Measurements from ENCODE around the gene WRAP53.

Gene WRAP53

DNA sequence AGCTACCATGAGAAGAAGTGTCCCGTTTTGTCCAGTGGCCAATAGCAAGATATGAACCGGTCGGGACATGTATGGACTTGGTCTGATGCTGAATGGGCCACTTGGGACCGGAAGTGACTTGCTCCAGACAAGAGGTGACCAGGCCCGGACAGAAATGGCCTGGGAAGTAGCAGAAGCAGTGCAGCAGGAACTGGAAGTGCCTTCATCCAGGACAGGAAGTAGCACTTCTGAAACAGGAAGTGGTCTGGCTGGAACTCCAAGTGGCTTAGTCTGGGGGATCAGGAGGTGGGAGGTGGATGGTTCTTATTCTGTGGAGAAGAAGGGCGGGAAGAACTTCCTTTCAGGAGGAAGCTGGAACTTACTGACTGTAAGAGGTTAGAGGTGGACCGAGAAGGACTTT, 22.0 kb downstream of the WRAP53 start:
- DNase-seq = no peak

DNA sequence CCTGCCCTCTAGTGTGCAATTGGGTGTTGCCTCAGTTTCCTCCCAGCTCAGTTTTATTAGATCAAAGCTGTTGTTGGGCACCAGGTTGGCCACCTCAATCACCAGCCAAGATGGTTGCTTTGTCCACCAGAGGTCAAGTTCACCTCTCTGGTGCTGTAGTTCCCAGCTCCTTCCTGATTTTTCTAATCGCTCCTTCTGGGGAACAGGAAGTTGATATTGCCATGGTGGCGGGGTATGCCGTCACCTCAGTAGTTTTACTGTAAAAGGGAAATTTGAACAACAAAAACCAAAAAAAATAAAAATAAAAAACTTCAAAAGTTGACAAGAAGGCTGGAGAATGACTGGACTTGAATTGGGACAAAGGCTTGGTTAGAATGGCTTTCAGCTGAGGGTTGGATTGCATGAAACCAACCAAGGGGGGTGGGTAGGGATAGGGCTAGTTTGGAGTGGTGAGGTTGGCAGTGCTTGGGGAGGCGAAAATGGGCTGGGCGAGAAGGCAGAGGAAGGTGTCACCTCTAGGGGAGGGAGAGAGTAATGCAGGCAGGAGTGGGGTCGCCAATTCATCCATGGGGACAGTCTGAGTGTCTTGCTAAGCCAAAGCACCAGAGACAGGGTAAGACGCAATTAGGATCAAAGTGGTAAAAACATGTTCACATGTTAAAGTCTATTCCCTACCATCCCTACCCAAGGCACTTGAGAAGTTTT, 22.9 kb downstream of the WRAP53 start:
- DNase-seq = peak in 1 of 3 experiments; percentile 9

DNA sequence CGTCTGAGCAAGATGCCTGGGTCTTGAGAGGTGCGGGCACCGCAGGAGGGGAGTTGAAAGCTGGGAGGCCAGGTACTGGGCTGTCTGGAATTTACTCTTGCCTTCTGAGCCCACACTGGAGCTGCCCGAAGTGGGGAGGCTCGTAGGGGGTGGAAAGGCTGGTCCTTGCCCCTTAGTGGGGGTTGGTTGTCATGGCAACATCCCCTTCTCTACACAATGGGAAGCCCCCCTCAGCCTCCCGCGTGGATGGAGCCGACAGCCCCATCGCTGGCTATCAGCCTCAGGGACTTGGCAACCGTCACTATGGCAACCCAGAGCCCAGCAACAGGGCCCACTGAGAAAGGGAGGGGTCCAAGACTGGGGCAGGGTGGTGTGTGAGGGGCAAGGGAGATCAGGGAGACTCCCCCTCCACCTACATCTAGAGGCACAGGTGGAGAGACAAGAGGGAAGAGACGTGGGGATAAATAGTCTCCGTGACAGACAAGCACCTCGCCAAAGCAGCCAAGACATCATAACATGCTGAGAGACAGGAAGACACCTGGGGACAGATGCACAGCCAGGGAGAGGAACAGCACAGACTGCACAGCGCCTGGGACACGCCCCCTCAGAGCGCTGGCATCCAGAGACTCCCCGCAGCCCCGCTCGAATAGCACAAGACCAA, 24.0 kb downstream of the WRAP53 start:
- DNase-seq = peak in 2 of 3 experiments; percentile 67 to 79

DNA sequence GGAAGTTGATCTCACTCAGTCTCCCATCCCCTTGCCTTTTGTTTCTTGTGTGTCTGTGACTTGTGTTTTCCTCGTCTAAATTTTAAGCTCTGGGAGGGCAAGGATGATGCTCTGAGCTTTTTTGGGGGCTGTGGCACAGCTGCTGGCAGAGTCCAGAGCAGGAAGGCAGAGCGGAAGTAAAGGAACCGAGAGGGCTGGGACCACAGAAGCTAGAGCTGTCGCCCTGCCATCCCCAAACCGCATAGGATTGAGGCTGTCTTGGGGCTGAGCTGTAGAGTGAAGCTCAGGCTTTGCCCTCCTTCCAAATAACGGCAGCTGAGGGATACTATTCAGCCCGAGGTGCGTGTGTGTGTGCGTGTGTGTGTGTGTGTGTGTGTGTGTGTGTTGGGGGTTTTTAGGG, 25.5 kb downstream of the WRAP53 start:
- no peak for DNase-seq

DNA sequence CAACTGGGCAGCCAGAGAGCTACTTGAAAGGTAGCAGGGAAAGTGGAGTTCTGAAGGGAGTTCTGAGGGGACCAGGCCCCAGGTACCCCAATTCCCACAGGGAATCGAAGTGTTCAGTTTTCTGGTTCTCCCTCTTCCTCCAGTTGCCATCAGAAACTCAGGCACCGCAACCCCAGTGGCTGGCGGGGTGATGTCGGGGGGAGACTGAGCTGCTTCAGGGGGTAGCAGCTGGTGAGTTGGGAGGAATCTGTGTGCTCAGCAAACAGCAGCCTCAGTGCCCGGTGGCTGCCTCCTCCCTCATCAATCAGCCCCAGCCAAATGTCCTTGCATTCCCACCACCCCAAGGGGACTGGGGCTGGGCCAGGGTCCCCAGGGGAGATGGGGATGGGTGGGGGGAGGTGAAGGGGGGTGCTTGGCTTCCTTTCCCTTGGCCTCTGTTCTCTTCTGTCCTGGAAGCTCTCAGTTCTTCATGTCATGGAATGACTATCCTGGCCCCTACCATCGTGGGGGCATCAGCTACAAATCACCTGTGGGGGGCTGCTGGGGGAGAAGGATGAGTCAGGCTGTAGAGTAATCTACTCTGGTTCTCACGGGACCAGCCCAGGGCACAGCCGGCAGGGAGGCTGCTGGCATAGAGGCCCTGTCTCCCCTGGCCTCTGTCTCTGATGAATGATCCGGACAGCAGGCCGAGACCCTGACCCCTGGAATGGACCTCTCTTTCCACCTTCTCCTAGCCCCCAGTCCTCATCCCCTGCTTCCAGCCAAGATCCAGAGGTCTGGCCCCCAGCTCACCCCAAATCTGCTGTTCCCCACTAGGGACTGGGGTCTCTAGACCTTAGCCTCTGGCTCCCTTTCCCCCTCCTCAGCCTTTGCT, 26.7 kb downstream of the WRAP53 start:
- no peak for DNase-seq

DNA sequence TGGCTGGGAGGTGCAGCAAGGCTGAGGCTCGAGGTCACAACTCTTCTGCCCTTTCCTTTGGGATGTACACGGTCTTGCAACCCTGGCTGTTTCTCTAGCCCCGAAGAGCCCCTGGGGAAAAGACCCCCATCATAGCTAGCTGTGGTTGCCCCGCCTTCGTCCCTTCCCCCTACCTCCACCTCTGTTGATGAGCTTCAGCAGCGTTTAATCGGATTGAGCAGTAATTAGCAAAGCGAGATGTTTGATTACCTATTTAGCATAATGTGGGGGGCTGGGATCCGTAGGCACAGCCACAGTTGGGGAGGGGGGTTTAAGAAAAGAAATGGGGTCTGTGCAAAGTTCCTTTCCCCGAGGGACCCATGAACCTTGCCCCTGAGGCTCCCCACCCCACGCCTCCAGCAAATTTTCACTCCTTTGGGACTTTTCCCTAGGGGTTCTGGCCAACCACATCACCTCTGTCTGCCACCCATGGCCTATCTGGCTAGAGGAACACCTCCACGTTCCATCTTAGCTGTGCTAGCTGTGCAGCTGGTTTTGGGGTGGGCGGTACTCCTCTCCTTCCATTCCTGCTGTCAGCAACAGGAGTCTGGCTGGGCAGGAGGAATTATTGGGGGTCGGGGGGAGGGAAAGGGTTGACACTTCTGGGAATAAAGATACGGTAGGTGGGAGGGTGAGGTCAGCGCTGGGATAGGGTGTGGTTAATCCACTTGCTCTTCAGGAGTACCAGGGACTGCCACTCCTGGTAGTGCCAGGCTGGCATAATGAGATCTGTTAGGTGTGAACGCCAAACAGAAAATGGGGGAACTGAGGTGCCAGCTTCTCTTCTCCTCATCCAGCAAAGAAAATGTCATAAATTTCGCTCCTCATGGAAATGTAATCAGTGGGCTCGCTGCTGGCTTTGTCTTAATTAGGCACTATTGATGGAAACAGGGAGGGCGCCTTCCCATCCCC, 27.9 kb downstream of the WRAP53 start:
- DNase-seq = peak in 1 of 3 experiments; percentile 53

DNA sequence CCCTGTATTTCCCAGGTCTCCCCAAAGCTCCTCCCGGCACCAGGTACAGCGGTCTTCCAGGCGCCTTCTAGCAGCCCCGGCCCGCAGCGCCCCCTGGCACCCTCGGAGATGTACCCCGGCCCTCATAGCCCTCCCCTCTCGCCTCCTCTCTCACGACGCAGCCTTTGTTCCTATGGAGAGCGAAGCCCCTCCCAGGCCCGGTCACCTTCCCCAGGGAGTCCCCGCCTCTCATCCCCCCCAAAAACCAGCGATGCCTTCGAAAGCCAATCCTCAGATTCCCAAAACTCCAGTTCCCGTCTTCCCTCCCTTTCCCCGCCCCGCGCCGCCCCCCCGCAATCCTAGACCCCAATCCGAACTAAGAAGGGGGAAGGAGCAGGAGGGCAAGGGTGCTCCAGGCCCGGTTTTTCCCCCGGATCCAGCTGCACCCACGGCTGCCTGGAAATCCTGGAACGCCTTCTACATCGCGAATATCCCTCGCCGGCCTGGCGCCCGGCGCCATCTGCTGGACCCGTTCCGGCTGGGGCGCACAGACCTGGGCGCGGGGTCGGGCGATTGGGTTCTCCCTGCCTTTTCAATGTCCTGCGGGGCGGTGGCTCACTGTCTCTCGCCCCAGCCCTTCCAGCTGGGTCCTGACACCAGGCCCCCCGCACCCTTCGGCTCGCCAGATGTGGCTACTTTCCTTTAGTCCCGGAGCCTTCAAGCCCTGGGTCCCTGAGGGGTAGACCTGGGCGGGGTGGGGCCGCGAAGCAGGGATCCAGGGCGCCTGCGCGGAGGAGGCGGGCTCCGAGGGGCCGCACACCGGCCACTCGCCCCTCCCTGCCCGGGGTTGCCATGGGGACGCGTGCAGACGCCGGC, 28.9 kb downstream of the WRAP53 start, which contains the start of gene DNAH2:
Gene DNAH2, plus strand, starts transcription at position 844 of the 855 bp plus-strand sequence. CDS start 1,991 bp downstream, outside the sequence.
- DNase-seq = peak; percentile 71 to 95 (median 92)

DNA sequence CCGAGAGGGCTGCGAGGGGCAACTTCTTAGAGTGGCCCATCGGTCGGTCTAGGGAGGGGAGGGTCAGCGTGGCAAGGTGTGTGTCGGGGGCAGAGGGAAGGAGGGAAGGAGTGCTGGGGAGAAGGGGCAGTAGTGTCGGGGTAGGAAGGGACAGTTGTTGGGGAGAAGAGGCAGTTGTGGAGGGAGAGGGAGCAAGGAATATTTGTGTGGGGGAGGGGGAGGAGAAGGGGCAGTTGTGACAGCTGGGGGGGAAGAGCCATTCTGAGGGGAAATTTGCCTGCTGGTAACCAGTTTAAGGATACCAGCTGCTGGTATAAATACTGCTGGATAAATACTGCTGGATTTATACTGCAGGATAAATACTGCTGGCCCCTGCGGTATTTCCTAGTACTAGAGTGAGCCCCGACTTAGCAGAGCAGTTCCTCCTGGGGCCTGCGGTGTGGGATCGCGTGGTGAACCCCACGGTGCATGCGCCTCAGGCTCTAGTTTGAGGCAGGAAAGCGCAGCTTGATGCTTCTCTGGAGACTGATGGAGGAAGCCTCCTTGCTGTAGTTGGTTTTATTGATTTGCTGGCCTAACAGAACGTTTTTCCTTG, 29.6 kb downstream of the WRAP53 start:
- peak in 2 of 3 experiments; percentile 48 to 58 for DNase-seq

DNA sequence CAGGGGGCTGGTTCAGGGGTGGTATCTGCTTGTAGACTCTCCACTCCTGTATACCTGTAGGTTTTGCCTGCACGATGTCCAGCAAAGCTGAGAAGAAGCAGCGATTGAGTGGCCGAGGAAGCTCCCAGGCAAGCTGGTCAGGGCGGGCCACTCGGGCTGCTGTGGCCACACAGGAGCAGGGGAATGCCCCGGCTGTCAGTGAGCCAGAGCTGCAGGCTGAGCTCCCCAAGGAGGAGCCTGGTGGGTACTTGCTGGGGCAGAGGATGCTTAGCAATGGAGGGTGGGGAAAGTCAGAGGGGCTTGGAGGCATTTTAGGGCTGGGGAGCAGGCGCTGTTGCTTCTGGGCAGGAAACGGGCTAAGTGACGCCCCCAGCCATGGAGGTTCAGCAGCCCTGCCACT, 31.4 kb downstream of the WRAP53 start:
- DNase-seq = no peak

DNA sequence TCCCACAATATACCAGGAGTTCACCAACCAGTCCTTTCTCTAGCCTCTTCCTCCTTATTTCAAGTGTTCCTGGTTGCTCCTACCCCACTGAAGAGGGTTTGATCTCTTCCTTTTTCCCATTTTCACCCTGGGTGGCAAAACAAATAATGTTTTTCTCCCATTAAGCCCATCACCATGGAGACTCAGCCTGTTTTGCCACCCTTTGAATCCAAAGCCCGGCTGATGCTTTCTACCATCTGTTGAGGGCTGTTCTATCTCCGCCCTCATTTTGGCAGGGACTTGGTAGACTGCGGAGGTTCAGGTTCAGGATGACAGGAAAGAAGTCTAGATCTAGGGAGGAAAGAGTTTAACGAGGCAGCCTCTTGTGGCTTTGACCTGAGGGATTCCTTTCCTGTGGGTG, 31.8 kb downstream of the WRAP53 start:
- DNase-seq = peak in 2 of 3 experiments; percentile 23 to 65

DNA sequence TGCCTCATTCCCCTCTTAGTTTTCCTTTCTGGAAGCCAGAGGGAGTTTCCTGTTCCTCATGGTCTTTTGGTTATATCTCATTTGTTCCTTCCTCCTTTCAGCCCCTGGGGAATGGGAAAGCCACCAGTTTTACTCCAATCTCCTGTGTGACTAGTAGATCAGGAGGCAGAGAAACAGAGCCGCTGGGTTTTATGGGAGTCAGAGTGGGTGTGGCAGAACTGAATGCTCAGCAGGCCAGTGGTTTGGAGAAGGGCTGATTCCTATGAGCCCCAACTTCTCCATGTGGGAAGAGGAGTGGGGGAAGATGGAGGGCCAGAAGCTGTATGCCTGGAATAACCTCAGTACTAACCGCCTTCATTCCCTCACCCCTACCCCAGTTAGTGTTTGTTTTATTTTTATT, 33.3 kb downstream of the WRAP53 start:
- no peak for DNase-seq

DNA sequence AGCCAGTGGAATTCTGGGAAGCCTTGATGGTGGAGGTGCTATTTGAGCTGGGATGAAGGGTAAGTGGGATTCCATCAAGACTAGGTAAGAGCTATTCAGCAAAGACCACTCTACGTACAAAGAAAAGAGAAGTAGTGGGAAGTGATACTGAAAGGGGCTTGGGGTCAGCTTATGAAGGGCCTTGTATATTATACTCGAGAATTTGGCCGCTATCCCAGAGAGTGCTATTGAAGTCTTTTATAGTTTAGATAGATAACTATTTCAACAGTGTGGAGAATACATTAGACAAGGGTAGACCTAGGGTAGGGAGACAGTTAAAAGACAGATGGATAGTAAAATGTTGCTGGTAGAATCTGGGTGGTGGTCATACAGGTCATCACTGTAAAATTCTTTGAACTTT, 39.6 kb downstream of the WRAP53 start:
- no peak for DNase-seq

DNA sequence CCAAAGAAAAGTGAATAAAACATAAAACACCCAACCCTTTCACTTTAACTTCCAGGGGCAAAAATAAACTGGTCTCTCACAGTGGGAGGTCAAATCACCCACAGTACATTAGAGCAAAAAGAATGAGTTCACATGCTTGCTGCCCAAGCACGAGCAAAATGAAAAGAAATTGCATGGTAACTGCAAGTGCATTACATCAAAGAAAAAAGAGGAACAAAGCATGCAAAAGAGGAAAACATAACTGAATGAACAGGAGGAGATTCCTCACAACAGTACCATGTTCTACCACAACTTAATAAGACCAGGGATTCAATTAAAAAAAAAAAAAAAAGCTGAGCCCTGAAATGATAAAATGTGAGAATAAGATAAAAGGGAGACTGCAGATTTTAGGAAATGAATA, 41.5 kb downstream of the WRAP53 start:
- DNase-seq = peak in 1 of 3 experiments; percentile 8

DNA sequence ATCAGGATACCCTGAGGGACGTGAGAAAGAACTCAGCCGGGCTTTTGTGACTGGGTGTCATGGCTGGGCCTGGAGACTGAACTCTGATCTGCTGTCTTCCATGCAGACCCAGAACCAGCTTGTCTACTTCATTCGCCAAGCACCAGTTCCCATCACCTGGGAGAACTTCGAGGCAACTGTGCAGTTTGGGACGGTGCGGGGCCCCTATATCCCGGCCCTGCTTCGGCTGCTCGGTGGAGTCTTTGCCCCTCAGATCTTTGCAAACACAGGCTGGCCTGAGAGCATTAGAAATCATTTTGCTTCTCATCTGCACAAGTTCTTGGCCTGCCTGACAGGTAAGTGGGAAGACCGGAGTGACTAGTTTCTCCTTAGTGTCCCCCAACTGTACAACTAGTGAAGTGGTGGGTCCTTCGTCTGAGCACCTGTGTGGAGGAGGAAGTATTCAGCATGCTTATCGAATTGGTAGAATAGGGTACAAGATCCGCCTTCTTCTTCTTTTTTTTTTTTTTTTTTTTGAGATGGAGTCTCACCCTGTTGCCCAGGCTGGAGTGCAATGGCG, 44.8 kb downstream of the WRAP53 start:
- no peak for DNase-seq

DNA sequence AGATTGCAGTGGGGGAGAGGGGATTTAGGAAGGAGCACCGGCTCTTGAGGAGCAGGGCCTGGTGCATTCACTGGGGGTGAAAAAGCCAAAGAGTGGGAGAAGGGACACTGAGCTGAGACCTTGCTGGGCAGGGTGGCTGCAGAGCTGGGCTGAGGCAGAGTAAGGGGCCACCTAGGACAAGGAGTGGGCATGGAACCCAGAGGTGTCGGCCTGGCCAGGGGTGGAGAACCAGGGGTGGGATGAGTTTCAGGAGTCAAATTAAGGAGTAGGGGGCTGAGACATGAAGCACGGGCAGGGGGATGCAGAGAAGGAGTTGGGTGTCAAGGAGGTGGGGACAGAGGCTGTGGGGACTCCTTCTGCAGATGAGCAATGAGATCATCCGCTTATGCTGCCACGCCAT, 49.3 kb downstream of the WRAP53 start:
- DNase-seq = no peak

DNA sequence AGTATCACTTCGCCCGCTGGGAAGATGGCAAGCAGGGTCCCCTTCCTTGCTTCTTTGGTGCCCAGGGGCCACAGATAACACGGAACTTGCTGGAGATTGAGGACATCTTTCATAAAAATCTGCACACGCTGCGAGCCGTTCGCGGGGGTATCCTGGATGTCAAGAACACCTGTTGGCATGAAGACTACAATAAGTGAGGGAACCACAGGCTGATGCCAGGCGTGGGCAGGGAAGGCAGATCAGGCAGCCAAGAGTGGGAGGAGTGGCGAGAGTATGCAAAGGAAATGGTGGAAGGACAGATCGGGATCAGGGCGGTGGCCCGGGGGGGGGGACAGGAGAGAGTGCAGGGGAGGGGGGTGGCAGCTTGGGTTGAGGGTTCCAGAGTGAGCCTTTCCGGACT, 51.5 kb downstream of the WRAP53 start:
- no peak for DNase-seq

DNA sequence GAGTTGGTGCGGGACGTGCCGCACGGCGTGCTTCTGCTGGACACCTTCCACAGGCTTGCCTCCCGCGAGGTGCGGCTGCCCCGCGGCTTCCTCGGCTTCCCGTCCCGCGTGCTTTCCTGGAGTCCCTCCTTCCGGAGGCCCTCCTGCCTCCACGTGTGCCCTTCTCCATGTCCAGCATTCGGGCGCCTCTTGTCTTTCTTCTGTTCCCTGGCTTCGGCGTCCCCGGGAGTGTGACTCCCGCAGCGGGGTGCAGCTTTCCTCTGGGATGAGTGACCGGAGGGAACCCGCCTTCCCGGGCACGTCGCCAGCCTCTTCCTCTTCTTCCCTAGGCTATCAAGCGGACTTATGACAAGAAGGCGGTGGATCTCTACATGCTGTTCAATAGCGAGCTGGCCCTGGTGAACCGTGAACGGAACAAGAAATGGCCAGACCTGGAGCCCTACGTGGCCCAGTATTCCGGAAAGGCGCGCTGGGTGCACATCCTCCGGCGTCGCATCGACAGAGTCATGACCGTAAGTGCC, 52.3 kb downstream of the WRAP53 start:
- peak; percentile 26 to 65 (median 33) for DNase-seq

DNA sequence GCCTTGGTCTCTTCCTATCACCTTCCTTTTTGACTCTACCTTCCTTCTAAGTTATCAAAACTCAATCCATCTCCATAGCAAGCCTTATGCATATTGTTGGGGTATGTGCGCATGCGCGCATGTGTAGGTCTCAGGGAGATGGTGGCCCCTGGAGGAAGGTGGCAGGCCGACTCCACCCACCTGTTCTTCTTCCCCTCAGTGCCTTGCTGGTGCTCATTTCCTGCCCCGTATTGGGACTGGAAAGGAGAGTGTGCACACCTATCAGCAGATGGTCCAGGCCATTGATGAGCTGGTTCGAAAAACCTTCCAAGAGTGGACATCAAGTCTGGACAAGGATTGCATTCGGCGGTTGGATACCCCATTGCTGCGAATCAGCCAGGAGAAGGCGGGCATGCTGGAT, 54.5 kb downstream of the WRAP53 start:
- DNase-seq = no peak

DNA sequence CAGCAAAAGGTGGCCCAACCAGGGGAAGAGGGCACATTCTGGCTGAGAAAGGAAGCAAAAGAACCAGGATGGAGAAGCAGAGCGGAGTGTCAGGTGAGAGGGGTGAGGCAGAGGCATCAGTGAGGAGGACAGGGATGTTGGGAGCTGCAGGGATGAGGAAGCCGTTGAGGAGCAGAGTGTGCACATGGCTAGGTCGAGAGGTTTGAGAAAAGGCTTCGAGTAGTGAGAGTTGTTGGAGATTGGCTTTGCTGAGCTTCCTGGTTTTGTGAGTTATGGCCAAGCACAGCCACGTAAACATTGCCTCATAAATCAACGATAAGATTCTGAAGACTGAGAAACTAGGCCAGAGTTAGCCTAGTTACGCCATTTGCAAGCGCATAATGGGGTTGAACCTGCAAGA, 56.1 kb downstream of the WRAP53 start:
- no peak for DNase-seq

DNA sequence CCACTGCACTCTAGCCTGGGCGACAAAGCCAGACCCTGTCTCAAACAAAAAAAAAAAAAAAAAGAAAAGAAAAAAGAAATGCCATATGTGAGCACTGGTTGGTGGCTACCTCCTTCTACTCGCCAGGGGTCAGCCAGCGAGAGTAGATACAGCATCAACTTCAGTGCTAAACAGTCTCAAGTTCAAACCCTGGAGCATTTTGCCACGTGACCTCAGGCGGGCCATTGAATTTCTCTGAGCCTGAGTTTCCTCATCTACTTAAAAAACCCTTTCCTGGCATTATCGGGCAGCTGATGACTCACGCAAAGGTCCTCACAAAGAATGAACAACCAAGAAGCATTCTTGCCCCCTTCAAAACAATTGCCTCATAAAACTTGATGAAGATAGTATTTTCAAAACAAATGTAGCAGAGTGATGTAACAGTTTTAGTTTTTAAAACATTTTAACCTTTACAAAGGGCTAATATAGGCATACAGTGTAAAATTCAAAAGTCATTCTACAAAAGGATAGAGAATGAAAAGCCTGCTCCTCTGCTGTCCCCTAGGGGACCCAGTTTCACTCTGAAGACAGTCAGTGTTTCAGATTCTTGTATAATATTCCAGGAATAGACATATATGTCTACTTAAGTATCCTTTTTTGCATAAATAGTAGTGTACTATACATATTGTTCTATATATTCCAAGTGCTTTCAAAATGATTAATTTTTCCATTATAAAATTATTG, 57.6 kb downstream of the WRAP53 start:
- no peak for DNase-seq

All from NCI-H1417 (cell line).